Natural killer cell treated with Interleukin-12 subunit alpha and Interleukin-12 subunit beta and Interleukin-15 and Interleukin-18, amount 100 ng/mL, for 72 hours (primary cell): ENCODE measurements around the gene EPHA4. TPM values are rescaled to one million over a fixed set of nuclear protein-coding genes. Genes with fewer than 3 reads are reported as not detected.

ENCODE experiments used
- ATAC-seq, 2 donors: fragments of 150-1000 bp; cut with Tn5 transposase in 1 of 2; sonication (Bioruptor Pico), chemical (Tn5 transposase) in 1 of 2; 2 replicates each; pipeline ENCODE4 v1.10.0; 2021
- DNase-seq: peaks from one replicate; pipeline ENCODE4 v3.0.0; 2022; ENCODE audit warnings: low spot score
- H3K27ac Mint-ChIP-seq, 2 donors: 1 replicate in 1 of 2; 2 replicates in 1 of 2; pipeline ENCODE4 v1.8.0; 2022; ENCODE audit warnings: mixed read lengths in 2 of 2, mild to moderate bottlenecking in 1 of 2, moderate library complexity in 1 of 2
- H3K27me3 Mint-ChIP-seq, 2 donors: 1 replicate in 1 of 2; 2 replicates in 1 of 2; pipeline ENCODE4 v1.8.0; 2022; ENCODE audit warnings: mixed read lengths in 2 of 2
- H3K36me3 Mint-ChIP-seq: one replicate; pipeline ENCODE4 v1.8.0; 2022; ENCODE audit warnings: mixed read lengths
- H3K4me1 Mint-ChIP-seq, 2 donors: 1 replicate in 1 of 2; 2 replicates in 1 of 2; pipeline ENCODE4 v1.8.0; 2022; ENCODE audit warnings: low read depth in 2 of 2, mixed read lengths in 2 of 2, mild to moderate bottlenecking in 1 of 2
- H3K4me3 Mint-ChIP-seq: one replicate; pipeline ENCODE4 v1.8.0; 2022; ENCODE audit warnings: mixed read lengths
- H3K9me3 Mint-ChIP-seq: 2 replicates; pipeline ENCODE4 v1.8.0; 2022; ENCODE audit warnings: mixed read lengths
- total RNA-seq, 2 donors: library from RNA; stranded (reverse); gene quantifications; one replicate each; pipeline ENCODE4 v1.2.3, GENCODE V29; 2022

EPHA4 gene
- total RNA-seq, 2 donors from 2014 or later = 9.7 to 20.7 TPM

DNA sequence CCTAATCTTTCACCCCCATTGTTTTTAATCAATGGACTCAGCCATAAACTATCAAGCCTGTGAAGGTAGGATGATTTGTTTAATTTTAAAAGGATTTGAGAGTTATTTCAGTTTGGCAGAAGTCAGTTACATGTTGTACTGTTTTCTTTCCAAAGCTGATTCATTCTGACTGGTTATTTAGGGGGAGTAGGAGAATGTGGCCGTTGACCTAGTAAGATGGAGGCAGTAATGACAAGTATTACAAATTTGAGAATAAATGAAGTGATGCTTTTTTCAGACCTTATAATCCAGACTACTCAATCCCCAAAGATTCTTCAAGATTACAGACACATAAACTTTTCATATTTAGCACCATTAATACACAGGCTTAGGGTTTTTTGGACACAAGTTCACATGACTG is 4.3 kb downstream of the EPHA4 start:
- H3K27me3 Mint-ChIP-seq = peaks cover 18 to 40% of the 10 kb centered on the region in 2 donors
- H3K4me3 Mint-ChIP-seq = no peak overlapping the region
- no peak overlapping the region for H3K27ac Mint-ChIP-seq
- no peaks in the 10 kb centered on the region for H3K9me3 Mint-ChIP-seq
- peaks cover 5% of the 10 kb centered on the region for H3K36me3 Mint-ChIP-seq
- DNase-seq (no peak), ATAC-seq (no peak)
- H3K4me1 Mint-ChIP-seq = peaks cover 22 to 24% of the 10 kb centered on the region in 2 donors

GRCh38 chr2:221567231-221567760 is 4.8 kb downstream of the EPHA4 start:
- H3K9me3 Mint-ChIP-seq = no peaks in the 10 kb centered on the region
- no peak for ATAC-seq
- H3K36me3 Mint-ChIP-seq = peaks cover 5% of the 10 kb centered on the region
- H3K27me3 Mint-ChIP-seq = peaks cover 18 to 40% of the 10 kb centered on the region in 2 donors
- peaks cover 22% of the 10 kb centered on the region in 2 donors for H3K4me1 Mint-ChIP-seq
- DNase-seq = no peak
- no peak overlapping the region for H3K27ac Mint-ChIP-seq
- no peak overlapping the region for H3K4me3 Mint-ChIP-seq

DNA sequence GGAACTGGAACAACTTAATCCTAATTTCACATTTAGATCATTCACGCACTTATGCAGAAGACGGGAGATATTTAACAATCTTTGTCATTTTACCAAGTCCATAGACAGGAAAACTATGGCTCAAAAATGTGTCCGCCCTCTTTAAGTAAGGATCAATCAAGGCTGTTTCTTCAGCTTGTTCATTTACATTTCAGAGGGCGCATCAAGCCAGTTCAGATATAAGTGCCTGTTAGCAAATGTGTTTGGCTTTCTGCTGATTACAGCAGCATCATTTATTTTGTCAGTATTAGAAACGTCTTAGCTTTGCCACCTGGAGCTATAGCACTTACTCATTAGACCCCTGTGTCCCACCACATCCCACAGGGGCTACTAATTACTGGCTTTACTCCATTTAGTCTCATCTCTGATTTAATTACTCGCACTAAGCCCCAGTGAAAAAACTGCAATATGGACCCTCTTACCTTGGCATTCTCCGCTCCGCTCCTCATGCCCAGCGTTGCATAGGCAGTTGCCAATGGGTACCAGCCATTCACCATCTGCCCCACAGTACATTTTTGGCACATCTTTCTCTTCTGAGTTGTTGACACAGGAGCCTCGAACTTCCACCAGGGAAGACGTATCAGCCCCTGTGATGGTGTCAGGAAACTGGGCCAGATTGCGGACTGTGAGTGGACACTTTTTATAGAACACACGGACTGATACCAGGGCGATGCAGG is 8.7 kb downstream of the EPHA4 start:
- H3K27ac Mint-ChIP-seq = no peak overlapping the region
- no peaks in the 10 kb centered on the region for H3K36me3 Mint-ChIP-seq
- H3K27me3 Mint-ChIP-seq = peaks cover 6 to 14% of the 10 kb centered on the region in 2 donors
- DNase-seq = no peak
- ATAC-seq = no peak
- H3K4me3 Mint-ChIP-seq = no peak overlapping the region
- peaks cover 6 to 8% of the 10 kb centered on the region in 2 donors for H3K4me1 Mint-ChIP-seq
- no peaks in the 10 kb centered on the region for H3K9me3 Mint-ChIP-seq

GRCh38 chr2:221562226-221562625 is 9.9 kb downstream of the EPHA4 start:
- Mint-ChIP-seq H3K9me3 (no peaks in the 10 kb centered on the region), H3K4me3 (no peak overlapping the region), H3K36me3 (no peaks in the 10 kb centered on the region), H3K27me3 (peaks cover 6 to 12% of the 10 kb centered on the region in 2 donors), H3K4me1 (peaks cover 6 to 8% of the 10 kb centered on the region in 2 donors), H3K27ac (no peak overlapping the region)
- no peak for ATAC-seq
- no peak for DNase-seq

DNA sequence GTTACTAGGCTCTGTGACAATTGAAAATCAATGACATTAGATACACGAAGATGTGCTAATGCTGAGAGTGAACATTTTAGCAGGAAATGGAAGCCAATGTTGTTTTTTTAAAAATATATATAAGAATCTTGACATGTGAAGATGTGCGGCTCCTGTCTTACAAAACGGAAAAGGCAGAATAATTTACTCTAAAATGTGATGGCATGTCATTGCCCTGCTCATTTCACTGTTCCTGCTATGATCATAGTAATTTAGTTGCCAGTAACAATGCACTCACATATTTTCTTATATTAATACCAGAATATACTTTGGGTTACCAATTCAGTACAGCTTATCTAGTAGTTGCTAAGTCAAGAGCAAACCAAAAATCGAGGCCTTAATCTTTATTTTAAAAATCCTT is 10.3 kb downstream of the EPHA4 start:
- ATAC-seq (no peak), DNase-seq (no peak)
- Mint-ChIP-seq H3K4me3 (no peak overlapping the region), H3K27ac (no peak overlapping the region), H3K27me3 (peaks cover 6 to 10% of the 10 kb centered on the region in 2 donors), H3K36me3 (no peaks in the 10 kb centered on the region), H3K9me3 (no peaks in the 10 kb centered on the region), H3K4me1 (peaks cover 6 to 8% of the 10 kb centered on the region in 2 donors)

DNA sequence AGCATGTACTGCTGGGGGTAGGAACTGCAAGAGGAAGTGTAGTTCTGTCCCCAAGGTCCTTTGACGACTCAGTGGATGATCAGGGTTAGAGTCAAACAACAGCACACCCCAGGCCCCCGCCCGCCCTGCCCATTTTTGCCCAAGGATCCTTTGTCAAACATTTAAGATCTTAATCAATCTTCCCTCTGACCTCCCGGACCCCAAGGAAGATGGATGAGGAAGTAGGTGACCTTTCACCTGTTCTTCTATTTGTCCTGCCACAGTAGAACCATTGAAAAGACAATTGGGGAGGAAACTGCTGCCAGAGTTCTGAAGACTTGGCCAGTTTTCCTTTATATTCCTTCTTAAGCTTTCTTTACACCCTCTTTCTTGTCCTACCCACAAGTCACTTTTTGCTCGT is 12.1 kb downstream of the EPHA4 start:
- no peak for ATAC-seq

DNA sequence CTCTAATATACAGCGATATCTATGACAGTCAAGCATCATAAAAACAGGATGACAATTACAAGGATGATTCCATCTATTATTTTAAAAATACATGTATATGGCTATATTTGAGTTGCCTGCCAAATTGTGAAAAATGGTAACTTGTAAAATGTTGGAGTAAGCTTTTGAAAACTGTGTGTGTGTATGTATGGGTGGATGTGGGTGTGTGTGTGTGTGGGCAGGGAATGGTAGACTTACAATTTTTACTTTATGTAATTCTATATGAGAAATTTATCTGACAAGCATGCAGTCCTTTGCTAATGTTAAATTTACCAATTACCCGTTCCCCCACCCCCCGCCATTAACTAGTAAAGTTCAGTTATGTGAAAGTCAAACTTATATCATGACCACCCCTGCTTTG is 14.0 kb downstream of the EPHA4 start:
- Mint-ChIP-seq H3K9me3 (no peaks in the 10 kb centered on the region), H3K4me3 (no peak overlapping the region), H3K4me1 (peaks cover 12 to 15% of the 10 kb centered on the region in 2 donors), H3K36me3 (no peaks in the 10 kb centered on the region), H3K27me3 (no peaks in the 10 kb centered on the region), H3K27ac (no peak overlapping the region)
- no peak for ATAC-seq
- no peak for DNase-seq

More for the DNA sequence above, 12.1 kb downstream of the EPHA4 start:
- no peaks in the 10 kb centered on the region for H3K36me3 Mint-ChIP-seq
- no peaks in the 10 kb centered on the region for H3K9me3 Mint-ChIP-seq
- H3K4me1 Mint-ChIP-seq = peaks cover 10 to 13% of the 10 kb centered on the region in 2 donors
- H3K4me3 Mint-ChIP-seq = no peak overlapping the region
- H3K27me3 Mint-ChIP-seq = peaks cover 0 to 3% of the 10 kb centered on the region in 2 donors
- DNase-seq = no peak
- no peak overlapping the region for H3K27ac Mint-ChIP-seq

DNA sequence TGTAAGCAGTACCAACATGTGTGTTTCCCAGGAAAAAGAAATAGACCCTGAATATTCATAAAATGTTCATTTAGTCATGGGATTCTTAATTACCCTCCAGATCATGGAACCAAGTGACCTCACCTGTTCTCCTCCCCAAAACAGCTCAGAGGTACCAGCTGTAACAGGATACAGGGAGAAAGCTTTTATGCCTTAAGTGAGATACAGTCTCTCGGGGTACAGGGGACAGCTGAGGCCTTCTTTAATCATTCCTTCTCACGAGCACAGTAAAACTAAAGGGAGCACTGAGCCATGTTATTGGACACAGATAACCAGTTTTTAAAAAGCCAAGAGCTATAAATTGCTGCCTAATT is 16.6 kb downstream of the EPHA4 start:
- Mint-ChIP-seq H3K36me3 (no peaks in the 10 kb centered on the region), H3K27ac (peak overlapping the region; percentile 40 to 95), H3K27me3 (no peaks in the 10 kb centered on the region), H3K4me3 (peak overlapping the region; percentile 63), H3K4me1 (peaks cover 8 to 20% of the 10 kb centered on the region in 2 donors), H3K9me3 (no peaks in the 10 kb centered on the region)
- peak; percentile 62 to 74 for ATAC-seq
- no peak for DNase-seq

DNA sequence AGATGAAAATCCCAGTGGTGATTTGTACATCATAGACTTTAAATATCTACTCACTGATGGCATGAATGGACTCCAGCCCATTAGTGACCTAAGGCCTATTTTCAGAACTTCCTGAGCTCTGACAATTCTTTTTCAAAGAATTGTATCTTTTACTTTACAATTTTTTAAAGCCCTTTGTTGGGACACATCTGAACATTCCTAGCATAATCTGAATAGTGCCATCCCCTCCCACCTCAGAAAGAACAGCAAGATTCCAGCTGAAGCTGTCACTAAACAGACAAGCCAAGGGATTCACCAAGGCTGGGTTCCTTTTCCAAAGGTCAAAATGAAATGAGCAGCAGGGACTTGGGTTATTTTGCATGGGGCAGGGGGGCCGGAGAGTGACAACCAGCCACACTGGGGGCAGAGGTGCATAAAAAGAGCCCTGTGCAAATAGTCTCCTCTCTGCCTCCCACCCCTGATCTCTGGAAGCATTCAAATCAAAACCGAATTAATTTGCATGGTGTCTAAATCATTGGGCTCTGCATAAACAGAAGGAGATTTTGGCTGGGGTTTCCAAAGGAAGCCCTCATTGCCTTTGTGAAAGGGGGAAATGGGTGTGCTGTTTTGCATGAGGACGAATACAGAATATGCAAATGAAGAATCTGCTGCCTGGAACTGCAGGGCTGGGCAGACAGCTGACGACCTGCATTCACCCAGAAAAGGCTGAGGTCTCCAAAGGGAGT is 17.2 kb downstream of the EPHA4 start:
- Mint-ChIP-seq H3K4me1 (peaks cover 8 to 20% of the 10 kb centered on the region in 2 donors), H3K27ac (peak overlapping the region; percentile 40 to 95)

DNA sequence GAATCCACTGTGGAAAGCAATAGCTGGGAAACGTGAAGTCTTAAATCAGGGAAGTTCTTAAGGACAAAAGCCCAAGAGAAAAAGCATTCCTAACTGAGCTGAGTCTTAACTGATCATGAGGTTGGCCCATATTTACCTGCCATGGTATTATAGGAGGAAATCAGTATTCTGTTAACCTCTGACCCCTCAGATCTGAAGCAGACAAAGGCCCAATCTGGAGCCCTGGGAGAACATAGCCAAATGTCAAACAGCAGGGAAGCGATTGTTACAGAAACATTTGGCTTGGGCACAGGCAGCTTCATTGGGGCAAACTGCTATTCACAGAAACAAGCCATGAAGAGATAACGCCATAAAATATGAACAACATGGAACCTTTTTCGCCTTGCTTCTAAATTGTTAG is 18.8 kb downstream of the EPHA4 start:
- peak overlapping the region in 1 of 2 donors; percentile 4 for H3K27ac Mint-ChIP-seq
- H3K4me3 Mint-ChIP-seq = no peak overlapping the region
- H3K4me1 Mint-ChIP-seq = peaks cover 14 to 22% of the 10 kb centered on the region in 2 donors
- no peaks in the 10 kb centered on the region for H3K36me3 Mint-ChIP-seq
- DNase-seq = no peak
- no peaks in the 10 kb centered on the region for H3K9me3 Mint-ChIP-seq
- no peaks in the 10 kb centered on the region for H3K27me3 Mint-ChIP-seq
- ATAC-seq = no peak

More for the DNA sequence above, 17.2 kb downstream of the EPHA4 start:
- ATAC-seq (peak; percentile 91 to 96), DNase-seq (peak; percentile 63)
- H3K4me3 Mint-ChIP-seq = peak overlapping the region; percentile 63
- H3K36me3 Mint-ChIP-seq = no peaks in the 10 kb centered on the region
- no peaks in the 10 kb centered on the region for H3K9me3 Mint-ChIP-seq
- H3K27me3 Mint-ChIP-seq = no peaks in the 10 kb centered on the region

DNA sequence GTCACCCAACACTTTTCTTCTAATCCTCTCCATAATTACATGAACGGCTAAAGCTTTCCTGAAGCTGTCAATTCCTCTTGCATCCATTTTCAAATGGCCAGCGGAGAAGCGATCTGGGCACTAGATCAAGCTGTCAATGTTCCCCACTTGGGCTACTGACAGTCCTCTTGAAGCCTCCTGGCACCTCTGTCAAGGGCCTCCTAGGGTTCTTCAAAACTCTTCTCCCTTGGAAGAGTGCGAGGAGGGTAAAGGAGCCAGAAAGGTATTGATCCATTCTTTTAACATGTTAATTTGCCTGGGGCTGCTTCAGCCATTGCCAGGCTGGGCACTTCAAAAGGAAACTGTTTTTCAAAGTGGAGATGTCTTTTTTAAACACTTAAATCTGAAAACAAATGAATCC is 19.8 kb downstream of the EPHA4 start:
- Mint-ChIP-seq H3K27me3 (no peaks in the 10 kb centered on the region), H3K27ac (peak overlapping the region in 1 of 2 donors; percentile 4), H3K36me3 (no peaks in the 10 kb centered on the region), H3K9me3 (no peaks in the 10 kb centered on the region), H3K4me3 (no peak overlapping the region), H3K4me1 (peaks cover 14 to 22% of the 10 kb centered on the region in 2 donors)
- ATAC-seq = no peak
- DNase-seq = no peak

GRCh38 chr2:221551864-221552263 is 20.2 kb downstream of the EPHA4 start:
- peaks cover 16 to 25% of the 10 kb centered on the region in 2 donors for H3K4me1 Mint-ChIP-seq
- no peak for DNase-seq
- H3K36me3 Mint-ChIP-seq = no peaks in the 10 kb centered on the region
- H3K4me3 Mint-ChIP-seq = no peak overlapping the region
- H3K9me3 Mint-ChIP-seq = no peaks in the 10 kb centered on the region
- peak overlapping the region in 1 of 2 donors; percentile 4 for H3K27ac Mint-ChIP-seq
- no peak for ATAC-seq
- no peaks in the 10 kb centered on the region for H3K27me3 Mint-ChIP-seq

GRCh38 chr2:221549143-221549542 is 23.0 kb downstream of the EPHA4 start:
- no peaks in the 10 kb centered on the region for H3K27me3 Mint-ChIP-seq
- H3K4me3 Mint-ChIP-seq = no peak overlapping the region
- no peaks in the 10 kb centered on the region for H3K36me3 Mint-ChIP-seq
- peaks cover 12 to 25% of the 10 kb centered on the region in 2 donors for H3K4me1 Mint-ChIP-seq
- peak overlapping the region in 1 of 2 donors; percentile 38 for H3K27ac Mint-ChIP-seq
- H3K9me3 Mint-ChIP-seq = no peaks in the 10 kb centered on the region
- DNase-seq (no peak), ATAC-seq (peak in 1 of 2 donors; percentile 36)
